ENCODE data around the gene DCXR. TPM values are rescaled to one million over a fixed set of nuclear protein-coding genes. Genes with fewer than 3 reads are reported as not detected.
A peak's percentile ranks its signal among the peaks of the same experiment; 100 is the strongest.

The DCXR gene
- total and polyA plus RNA-seq, 3 experiments from 2014 or later, result 108 to 127 (median 117) TPM

DNA sequence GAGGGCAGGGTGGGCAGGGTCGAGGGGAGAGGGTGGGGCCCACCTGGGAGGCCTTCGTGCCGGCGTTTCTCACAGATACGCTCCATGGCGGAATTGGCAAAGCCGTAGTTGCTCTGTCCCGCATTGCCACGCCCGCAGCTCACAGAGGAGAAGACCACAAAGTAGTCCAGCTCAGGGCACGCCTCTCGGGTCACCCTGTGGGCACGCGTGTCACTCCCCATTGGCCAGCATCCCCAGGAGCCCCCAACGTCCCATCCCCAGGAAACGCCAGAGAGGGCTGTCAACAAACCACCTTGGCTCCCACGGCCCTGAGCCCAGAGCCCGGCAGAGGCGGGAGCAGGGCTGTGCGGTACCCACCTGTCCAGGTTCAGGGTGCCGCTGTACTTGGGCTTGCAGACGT is 44.5 kb upstream of the DCXR start:
- no peak overlapping the region for H3K4me3 Mint-ChIP-seq
- H3K27ac Mint-ChIP-seq, result no peak overlapping the region
- Histone ChIP-seq H3K27ac (ENCODE audit: low read depth, low read length) (no peak overlapping the region), H3K9me3 (ENCODE audit: low read length) (no peaks in the 10 kb centered on the region), H3K4me3 (ENCODE audit: low read length) (no peak overlapping the region), H3K36me3 (ENCODE audit: insufficient read depth, low read length) (peaks cover 9% of the 10 kb centered on the region), H3K27me3 (ENCODE audit: insufficient read depth, low read length, poor library complexity, severe bottlenecking) (no peaks in the 10 kb centered on the region), H3K4me1 (ENCODE audit: insufficient read depth, low read length) (no peaks in the 10 kb centered on the region)
- CTCF ChIA-PET, result no interaction called here
- H3K27me3 Mint-ChIP-seq, result no peaks in the 10 kb centered on the region
- no peaks in the 10 kb centered on the region for H3K9me3 Mint-ChIP-seq
- no peak for DNase-seq
- POLR2A ChIA-PET, result no interaction called here
- no peaks in the 10 kb centered on the region for H3K4me1 Mint-ChIP-seq
- H3K36me3 Mint-ChIP-seq, result peaks cover 0 to 67% (median 2%) of the 10 kb centered on the region in 3 donors

DNA sequence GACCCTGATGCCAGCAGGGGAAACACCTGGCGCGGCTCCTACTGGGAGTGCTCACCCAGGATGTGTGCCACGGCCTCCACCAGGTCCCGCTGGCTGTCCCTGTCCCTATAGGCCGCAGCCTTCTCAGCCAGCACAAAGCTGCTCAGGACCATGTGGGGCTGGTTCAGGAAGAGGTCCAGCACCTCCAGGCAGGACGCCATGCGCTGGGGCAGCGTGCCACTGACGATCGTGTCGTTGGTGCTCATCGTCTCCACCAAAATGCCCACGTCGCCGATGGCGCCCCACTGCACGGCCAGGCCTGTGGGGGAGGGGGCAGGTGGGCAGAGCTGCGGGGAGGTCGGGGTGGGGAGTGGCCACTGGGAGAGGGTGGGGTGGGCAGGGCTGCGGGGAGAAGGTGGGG is 44.0 kb upstream of the DCXR start:
- H3K36me3 Mint-ChIP-seq, result peaks cover 0 to 64% (median 2%) of the 10 kb centered on the region in 3 donors
- H3K4me3 ChIP-seq (ENCODE audit: low read length), result no peak overlapping the region
- POLR2A ChIA-PET, result no interaction called here
- H3K9me3 Mint-ChIP-seq, result no peaks in the 10 kb centered on the region
- no peaks in the 10 kb centered on the region for H3K27me3 Mint-ChIP-seq
- no peaks in the 10 kb centered on the region for H3K4me1 Mint-ChIP-seq
- CTCF ChIA-PET, result no interaction called here
- peak overlapping the region in 1 of 8 donors; percentile 14 for H3K27ac Mint-ChIP-seq
- no peaks in the 10 kb centered on the region for H3K9me3 ChIP-seq (ENCODE audit: low read length)
- no peak overlapping the region for H3K4me3 Mint-ChIP-seq
- H3K4me1 ChIP-seq (ENCODE audit: insufficient read depth, low read length), result no peaks in the 10 kb centered on the region
- DNase-seq, result no peak
- H3K36me3 ChIP-seq (ENCODE audit: insufficient read depth, low read length), result peaks cover 9% of the 10 kb centered on the region
- H3K27ac ChIP-seq (ENCODE audit: low read depth, low read length), result no peak overlapping the region
- H3K27me3 ChIP-seq (ENCODE audit: insufficient read depth, low read length, poor library complexity, severe bottlenecking), result no peaks in the 10 kb centered on the region

DNA sequence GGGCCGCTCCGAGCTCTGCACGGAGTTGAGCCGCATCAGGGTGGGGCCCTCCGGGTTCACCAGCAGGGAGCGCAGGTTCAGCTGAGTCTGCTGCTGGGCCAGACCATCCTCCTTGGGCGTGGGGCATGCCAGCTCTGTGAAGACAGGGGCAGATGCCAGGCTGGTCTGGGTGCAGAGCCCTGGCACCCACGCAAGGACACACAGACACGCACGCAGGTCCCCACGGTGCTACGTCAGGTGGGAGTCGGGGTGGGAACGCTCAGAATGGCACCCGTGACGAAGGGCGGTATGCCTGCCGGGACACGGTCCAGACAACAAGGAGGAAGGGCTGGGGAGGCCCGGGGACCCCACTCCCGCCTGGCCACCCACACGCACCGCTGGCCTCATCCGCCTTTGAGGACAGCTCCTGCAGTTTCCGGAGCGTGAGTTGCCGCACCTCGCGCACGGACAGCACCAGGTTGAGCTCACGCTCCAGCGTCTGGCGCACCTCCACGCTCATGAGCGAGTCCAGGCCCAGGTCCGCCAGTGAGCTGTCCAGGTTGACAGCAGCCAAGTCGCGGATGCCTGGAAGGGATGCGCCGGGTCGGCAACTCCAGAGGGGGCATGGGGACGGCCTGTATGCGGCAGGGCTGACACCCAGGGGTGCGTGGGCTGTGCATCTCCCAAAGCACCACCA is 43.4 kb upstream of the DCXR start:
- Mint-ChIP-seq H3K36me3 (peaks cover 0 to 58% (median 2%) of the 10 kb centered on the region in 3 donors), H3K27ac (no peak overlapping the region), H3K27me3 (no peaks in the 10 kb centered on the region), H3K9me3 (no peaks in the 10 kb centered on the region), H3K4me3 (no peak overlapping the region), H3K4me1 (no peaks in the 10 kb centered on the region)
- no peak for DNase-seq
- Histone ChIP-seq H3K4me3 (ENCODE audit: low read length) (no peak overlapping the region), H3K27me3 (ENCODE audit: insufficient read depth, low read length, poor library complexity, severe bottlenecking) (no peaks in the 10 kb centered on the region), H3K9me3 (ENCODE audit: low read length) (no peaks in the 10 kb centered on the region), H3K36me3 (ENCODE audit: insufficient read depth, low read length) (peaks cover 9% of the 10 kb centered on the region), H3K27ac (ENCODE audit: low read depth, low read length) (no peak overlapping the region), H3K4me1 (ENCODE audit: insufficient read depth, low read length) (no peaks in the 10 kb centered on the region)
- ChIA-PET CTCF (no interaction called here), POLR2A (no interaction called here)

DNA sequence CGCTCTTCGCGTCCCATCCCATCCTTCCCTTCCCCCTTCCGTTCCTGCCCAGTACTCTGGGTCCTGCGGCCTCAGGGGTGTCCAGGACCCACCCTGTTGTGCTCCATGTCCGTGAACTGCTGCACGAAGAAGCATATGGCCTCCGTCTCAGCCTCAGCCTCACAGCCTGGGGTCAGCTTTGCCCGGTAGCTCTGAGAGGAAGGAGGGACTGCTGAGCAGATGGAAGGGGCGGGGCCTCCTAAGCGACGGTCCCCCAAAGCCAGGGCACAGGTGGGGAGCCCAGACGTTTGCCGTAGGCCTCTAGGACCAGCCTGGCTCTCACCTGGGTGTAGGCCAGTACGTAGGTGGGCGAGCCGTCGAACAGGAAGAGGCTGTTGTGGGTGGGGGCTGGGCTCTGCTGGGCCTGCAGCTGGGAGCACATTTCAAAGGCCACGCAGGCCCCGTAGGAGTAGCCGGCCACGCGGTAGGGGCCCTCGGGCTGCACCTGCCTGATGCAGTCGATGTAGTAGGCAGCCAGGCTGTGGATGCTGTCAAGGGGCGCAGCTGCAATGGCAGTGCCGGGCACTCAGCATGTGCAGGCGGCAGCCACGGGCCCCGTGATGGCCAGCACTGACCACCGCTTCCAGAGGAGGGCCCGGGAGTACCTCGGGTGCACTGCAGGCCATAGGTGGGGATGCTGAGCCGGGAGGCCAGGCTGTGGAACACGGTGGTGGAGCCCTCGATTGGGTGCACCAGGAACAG is 42.7 kb upstream of the DCXR start:
- Mint-ChIP-seq H3K9me3 (no peaks in the 10 kb centered on the region), H3K27ac (no peak overlapping the region), H3K36me3 (peaks cover 0 to 55% (median 2%) of the 10 kb centered on the region in 3 donors), H3K4me3 (no peak overlapping the region), H3K27me3 (no peaks in the 10 kb centered on the region), H3K4me1 (no peaks in the 10 kb centered on the region)
- no peak for DNase-seq
- Histone ChIP-seq H3K4me1 (ENCODE audit: insufficient read depth, low read length) (no peaks in the 10 kb centered on the region), H3K27ac (ENCODE audit: low read depth, low read length) (no peak overlapping the region), H3K27me3 (ENCODE audit: insufficient read depth, low read length, poor library complexity, severe bottlenecking) (no peaks in the 10 kb centered on the region), H3K36me3 (ENCODE audit: insufficient read depth, low read length) (peaks cover 9% of the 10 kb centered on the region), H3K4me3 (ENCODE audit: low read length) (no peak overlapping the region), H3K9me3 (ENCODE audit: low read length) (no peaks in the 10 kb centered on the region)
- ChIA-PET POLR2A (no interaction called here), CTCF (no interaction called here)

DNA sequence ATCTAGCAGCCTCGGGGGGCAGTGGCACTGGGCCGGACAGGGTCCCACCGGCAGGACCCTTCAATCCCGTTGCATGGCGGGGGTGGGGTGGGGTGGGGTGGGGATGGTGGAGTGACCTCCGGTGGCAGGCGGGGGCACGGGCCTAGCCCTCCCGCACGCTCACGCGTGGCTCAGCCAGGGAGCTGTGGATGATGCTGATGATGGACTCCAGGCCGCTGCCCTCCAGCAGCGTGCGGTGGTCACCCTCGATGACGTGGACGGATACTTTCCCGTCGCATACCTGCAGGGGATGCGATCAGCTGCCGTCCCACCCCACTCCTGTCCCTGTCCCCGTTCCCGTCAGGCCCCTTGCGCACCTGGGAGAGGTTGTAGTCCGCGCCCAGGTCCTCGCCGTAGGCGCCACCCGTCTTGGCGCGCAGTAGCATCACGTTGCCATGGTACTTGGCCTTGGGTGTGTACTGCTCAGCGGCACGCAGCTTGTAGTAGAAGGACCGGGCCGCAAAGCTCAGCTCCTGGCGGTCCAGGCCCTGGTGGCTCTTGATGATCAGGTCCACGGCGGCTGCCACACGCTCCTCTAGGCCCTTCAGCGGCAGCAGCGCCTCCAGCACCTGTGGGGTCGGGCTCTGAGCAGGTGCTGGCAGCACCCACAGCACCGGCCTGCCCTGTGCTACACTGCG is 41.6 kb upstream of the DCXR start:
- no peaks in the 10 kb centered on the region for H3K4me1 Mint-ChIP-seq
- H3K9me3 Mint-ChIP-seq, result no peaks in the 10 kb centered on the region
- H3K9me3 ChIP-seq (ENCODE audit: low read length), result no peaks in the 10 kb centered on the region
- H3K27ac Mint-ChIP-seq, result no peak overlapping the region
- no peak overlapping the region for H3K27ac ChIP-seq (ENCODE audit: low read depth, low read length)
- ChIA-PET CTCF (no interaction called here), POLR2A (interaction anchor here (0.6 kb wide), 1 partner anchor 47 kb away, joined by 4 read pairs; no protein-coding TSS in a partner anchor)
- no peak overlapping the region for H3K4me3 ChIP-seq (ENCODE audit: low read length)
- H3K36me3 ChIP-seq (ENCODE audit: insufficient read depth, low read length), result peaks cover 5% of the 10 kb centered on the region
- H3K27me3 Mint-ChIP-seq, result no peaks in the 10 kb centered on the region
- DNase-seq, result no peak
- H3K27me3 ChIP-seq (ENCODE audit: insufficient read depth, low read length, poor library complexity, severe bottlenecking), result no peaks in the 10 kb centered on the region
- no peaks in the 10 kb centered on the region for H3K4me1 ChIP-seq (ENCODE audit: insufficient read depth, low read length)
- H3K36me3 Mint-ChIP-seq, result peaks cover 0 to 49% (median 2%) of the 10 kb centered on the region in 3 donors
- no peak overlapping the region for H3K4me3 Mint-ChIP-seq

DNA sequence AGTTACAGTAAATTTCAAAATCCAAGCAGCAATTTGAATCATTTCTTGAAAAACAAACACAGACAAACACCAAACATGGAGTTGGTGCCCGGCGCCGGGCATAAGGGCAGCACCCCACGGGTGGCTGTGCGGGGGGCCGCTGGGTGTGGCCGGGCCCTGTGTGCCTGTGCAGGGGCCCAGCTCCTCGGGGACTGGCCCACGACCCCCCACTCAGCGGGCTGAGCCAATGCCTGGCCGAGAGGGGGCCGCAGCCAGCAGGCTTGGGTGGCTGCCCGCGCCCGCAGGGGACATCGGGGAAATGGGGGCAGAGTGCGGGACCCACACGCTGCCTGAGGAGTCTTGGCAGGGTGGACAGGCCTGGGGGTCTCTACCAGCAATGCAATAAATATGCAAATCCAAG is 40.9 kb upstream of the DCXR start:
- Mint-ChIP-seq H3K4me3 (peak overlapping the region in 1 of 7 donors; percentile 75), H3K27ac (no peak overlapping the region), H3K36me3 (peaks cover 0 to 43% (median 2%) of the 10 kb centered on the region in 3 donors), H3K27me3 (no peaks in the 10 kb centered on the region), H3K4me1 (no peaks in the 10 kb centered on the region), H3K9me3 (no peaks in the 10 kb centered on the region)
- no peak for DNase-seq
- Histone ChIP-seq H3K4me1 (ENCODE audit: insufficient read depth, low read length) (no peaks in the 10 kb centered on the region), H3K9me3 (ENCODE audit: low read length) (no peaks in the 10 kb centered on the region), H3K27ac (ENCODE audit: low read depth, low read length) (no peak overlapping the region), H3K36me3 (ENCODE audit: insufficient read depth, low read length) (peaks cover 5% of the 10 kb centered on the region), H3K27me3 (ENCODE audit: insufficient read depth, low read length, poor library complexity, severe bottlenecking) (no peaks in the 10 kb centered on the region), H3K4me3 (ENCODE audit: low read length) (no peak overlapping the region)
- ChIA-PET CTCF (no interaction called here), POLR2A (no interaction called here)

DNA sequence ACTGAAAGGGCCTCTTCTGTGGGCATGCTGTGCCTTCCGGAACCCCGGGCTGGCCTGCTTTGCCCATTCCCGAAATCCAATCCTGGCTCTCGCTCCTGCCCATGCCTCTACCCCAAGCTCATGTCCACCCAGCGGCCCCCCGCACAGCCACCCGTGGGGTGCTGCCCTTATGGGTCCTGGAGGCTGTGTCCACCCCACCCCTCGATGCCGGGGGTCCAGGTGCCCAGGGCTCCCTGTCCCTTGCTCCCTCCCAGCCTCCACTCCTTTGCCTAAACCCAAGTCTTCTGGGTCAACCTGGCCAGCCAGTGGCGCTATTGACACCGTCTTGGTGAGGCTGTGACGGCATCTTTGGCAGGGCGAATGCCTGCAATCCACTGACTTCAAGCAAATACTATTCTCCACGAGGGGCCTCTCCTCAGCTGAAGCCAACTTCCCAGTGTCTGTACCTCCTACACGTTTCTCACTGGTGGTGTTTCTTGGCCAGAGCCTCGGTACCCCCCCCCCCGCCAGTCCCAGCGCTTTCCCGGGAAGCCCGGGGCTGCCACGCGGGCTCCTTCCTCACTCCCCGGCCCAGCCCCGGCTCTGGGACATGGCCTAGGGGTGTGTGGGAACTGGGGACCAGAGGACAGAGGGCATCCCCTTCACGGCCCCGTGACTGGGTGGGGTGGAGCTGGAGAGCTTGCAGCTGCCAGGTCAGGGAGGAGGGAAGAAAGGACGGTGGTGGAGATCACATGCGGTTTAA is 40.3 kb upstream of the DCXR start:
- Histone ChIP-seq H3K9me3 (ENCODE audit: low read length) (no peaks in the 10 kb centered on the region), H3K27ac (ENCODE audit: low read depth, low read length) (no peak overlapping the region), H3K4me1 (ENCODE audit: insufficient read depth, low read length) (no peaks in the 10 kb centered on the region), H3K27me3 (ENCODE audit: insufficient read depth, low read length, poor library complexity, severe bottlenecking) (no peaks in the 10 kb centered on the region), H3K4me3 (ENCODE audit: low read length) (no peak overlapping the region), H3K36me3 (ENCODE audit: insufficient read depth, low read length) (peaks cover 5% of the 10 kb centered on the region)
- Mint-ChIP-seq H3K27me3 (no peaks in the 10 kb centered on the region), H3K9me3 (no peaks in the 10 kb centered on the region), H3K4me3 (peak overlapping the region in 1 of 7 donors; percentile 75), H3K36me3 (peaks cover 0 to 37% (median 2%) of the 10 kb centered on the region in 3 donors), H3K27ac (peak overlapping the region in 1 of 8 donors; percentile 68), H3K4me1 (no peaks in the 10 kb centered on the region)
- no peak for DNase-seq
- ChIA-PET CTCF (no interaction called here), POLR2A (no interaction called here)
